HG03039 (cell line): ENCODE results near the gene SLC37A1.

ENCODE experiments used
- ATAC-seq: cut with Tn5 transposase; IDR thresholded peaks from one replicate; pipeline ENCODE4 v1.9.1; 2021; ENCODE audit warnings: mild to moderate bottlenecking, moderate library complexity; ENCODE audit not compliant: unreplicated experiment

Gene SLC37A1

DNA sequence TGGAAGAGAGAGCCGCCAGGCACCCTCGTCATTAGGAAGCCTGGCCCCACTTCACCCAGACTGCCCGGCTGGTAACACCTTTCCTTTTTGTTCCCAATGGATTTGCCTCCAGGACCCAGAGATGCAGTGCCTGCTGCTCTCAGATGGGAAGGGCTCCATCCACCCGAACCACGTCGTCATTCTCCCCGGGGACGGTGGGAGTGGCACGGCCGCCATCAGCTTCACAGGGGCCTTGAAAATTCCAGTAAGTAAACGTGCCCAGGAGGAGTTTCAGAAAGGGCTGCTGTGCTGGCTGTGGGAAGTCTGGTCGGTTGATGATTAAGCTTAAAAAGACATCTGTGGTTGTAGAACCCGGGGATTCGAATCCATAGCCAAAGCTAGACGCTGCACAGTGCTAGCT is 45.2 kb downstream of the SLC37A1 start:
- ATAC-seq, result no peak

DNA sequence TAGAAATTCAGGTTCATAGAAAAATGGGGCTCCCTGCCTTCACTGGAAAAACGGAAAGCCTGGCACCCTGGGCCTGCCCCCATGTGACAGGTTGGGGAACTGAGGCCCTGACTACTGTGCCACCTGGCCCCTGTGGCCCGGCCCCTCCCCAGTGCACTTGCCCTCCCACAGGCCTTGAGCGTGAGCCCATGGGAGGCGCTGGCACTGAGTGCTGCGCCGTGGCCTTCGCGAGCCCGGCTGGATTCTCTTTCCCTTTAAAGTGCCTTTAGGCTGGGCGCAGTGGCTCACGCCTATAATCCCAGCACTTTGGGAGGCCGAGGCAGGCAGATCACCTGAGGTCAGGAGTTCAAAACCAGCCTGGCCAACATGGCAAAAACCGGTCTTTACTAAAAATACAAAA is 45.7 kb downstream of the SLC37A1 start:
- no peak for ATAC-seq

GRCh38 chr21:42560517-42561179 is 47.0 kb downstream of the SLC37A1 start:
- no peak for ATAC-seq

GRCh38 chr21:42561762-42562650 is 48.4 kb downstream of the SLC37A1 start:
- ATAC-seq, result no peak

- no peak for ATAC-seq
Observed at GRCh38 chr21:42562816-42563215, 49.2 kb downstream of the SLC37A1 start.

DNA sequence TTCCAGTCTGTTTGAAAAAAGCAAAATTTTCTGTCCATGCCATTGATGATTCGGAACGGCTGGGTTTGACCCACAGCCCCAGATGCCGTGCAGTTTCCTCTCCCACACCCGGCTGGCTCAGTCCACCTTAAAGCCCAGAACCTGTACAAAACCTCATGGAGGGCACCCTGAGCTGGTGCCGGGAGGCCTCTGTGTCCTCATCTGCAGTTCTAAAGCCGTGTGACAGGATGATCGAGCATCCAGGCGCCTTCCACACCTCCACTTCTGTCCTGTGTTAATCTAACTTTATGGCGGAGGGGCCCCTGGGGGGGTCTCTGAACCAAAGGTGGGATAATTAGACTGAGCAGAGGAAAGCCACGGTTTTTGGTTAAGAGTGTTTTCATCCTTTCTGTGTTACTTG is 49.6 kb downstream of the SLC37A1 start:
- ATAC-seq, result no peak

- no peak for ATAC-seq
Observed at GRCh38 chr21:42563686-42564085, 50.0 kb downstream of the SLC37A1 start.

GRCh38 chr21:42564561-42564971 is 50.9 kb downstream of the SLC37A1 start:
- ATAC-seq, result no peak

GRCh38 chr21:42565206-42565810 is 51.7 kb downstream of the SLC37A1 start:
- no peak for ATAC-seq

GRCh38 chr21:42565886-42566523 is 52.4 kb downstream of the SLC37A1 start:
- no peak for ATAC-seq

GRCh38 chr21:42566524-42567213 is 53.0 kb downstream of the SLC37A1 start:
- no peak for ATAC-seq

- no peak for ATAC-seq
Observed at GRCh38 chr21:42567214-42567555, 53.5 kb downstream of the SLC37A1 start.

DNA sequence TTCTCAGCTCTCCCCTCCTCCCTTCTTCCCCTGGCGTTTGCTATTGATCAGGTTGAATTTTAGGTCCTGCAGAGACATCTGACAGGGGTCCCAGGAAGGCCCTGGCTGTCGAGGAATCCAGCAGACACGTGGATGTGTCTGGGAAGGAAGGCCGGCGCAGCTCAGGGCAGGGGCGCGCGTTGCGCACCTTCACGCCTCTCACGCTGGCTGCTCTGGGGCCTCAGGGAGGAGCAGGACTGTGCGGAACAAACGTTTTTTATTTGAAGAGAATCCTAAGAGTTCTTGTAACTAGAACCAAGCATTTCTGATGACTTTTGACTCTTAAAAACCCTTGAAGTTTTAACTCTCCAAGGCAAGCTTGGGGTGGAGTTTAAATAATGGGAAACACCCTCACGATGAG is 54.2 kb downstream of the SLC37A1 start:
- no peak for ATAC-seq

- no peak for ATAC-seq
Observed at GRCh38 chr21:42568376-42568775, 54.7 kb downstream of the SLC37A1 start.

DNA sequence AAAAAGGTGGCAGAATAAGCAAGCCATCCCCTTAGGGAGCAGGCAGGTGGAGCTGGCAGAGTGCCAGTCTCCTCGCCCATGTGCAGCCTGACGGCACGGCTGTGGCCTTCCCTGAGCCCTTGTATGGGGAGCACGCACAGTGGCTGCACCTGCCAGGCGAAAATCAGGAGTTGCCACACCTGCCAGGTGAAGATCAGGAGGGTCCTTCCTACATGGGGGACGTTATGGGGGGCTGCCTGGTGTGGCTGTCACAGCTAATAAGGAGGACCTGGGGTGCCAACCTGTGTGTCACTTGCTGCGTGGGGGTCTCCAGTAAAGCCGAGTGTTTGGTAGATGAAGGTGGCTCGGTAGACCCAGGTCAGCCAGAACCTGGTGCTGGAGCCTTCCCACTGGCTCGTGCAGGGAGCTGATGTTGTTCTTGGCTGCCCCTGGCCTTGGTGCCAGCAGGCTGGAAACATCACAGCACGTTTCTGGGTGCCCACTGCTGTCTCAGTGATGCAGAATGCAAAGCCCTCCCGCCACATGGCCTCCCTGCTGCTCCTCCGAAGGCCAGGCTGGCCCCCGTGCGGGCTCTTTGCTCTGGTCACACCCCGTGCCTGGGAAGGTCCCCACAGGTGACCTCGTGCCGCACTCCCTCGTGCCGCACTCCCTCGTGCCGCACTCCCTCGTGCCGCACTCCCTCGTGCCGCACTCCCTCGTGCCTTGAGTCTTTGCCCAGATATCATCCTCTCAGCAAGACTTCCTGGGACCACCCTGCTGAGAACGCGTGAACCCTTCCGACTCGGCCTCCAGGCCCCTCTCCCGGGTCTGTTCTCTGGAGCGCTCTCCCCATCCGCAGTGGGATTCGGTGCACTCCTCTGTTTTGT is 55.4 kb downstream of the SLC37A1 start:
- ATAC-seq, result no peak

DNA sequence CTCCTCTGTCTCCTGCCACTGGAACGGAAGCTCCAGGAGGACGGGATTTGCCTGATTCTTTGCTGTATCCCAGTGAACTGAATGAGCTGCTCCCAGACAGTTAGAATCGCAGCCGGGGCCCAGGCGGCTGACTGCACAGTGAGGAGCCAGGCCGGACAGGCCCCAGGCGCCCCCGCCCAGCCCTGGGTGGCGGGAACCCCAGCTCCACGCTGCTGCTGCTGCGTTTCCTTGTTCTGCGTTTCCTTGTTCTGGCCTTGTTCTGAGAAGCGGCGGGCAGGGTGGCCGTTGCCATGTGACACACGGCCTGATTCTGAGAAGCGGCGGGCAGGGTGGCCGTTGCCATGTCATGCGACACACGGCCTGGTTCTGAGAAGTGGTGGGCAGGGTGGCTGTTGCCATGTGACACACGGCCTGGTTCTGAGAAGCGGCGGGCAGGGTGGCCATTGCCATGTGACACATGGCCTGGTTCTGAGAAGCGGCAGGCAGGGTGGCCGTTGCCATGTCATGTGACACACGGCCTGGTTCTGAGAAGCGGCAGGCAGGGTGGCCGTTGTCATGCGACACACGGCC is 56.2 kb downstream of the SLC37A1 start:
- no peak for ATAC-seq

GRCh38 chr21:42570362-42570761 is 56.7 kb downstream of the SLC37A1 start:
- no peak for ATAC-seq

DNA sequence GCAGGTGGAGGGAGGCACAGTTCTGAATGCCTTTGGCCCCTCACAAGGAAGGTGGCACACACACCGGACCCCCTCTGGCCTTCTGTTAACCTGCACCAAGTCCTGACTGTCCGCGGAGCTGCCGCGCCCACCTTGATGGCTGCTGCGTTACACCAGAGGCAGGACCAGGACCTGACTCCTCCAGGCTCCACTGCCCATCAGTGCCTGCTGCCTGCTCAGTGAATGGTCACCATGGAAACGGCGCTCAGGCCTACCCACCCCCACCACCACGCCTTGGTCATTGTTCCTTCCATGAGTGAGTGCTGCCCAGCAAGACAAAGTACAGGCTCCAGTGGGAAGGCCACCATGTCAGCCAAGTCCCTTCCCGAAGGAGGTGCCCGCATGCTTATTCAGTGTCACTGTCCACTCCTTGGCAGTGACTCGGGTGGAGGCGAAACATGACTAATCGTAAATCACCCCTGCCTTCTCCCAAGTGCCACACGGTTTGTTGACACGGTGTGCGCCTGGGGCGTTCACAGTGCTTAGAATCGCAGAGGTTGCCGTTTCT is 57.3 kb downstream of the SLC37A1 start:
- no peak for ATAC-seq

DNA sequence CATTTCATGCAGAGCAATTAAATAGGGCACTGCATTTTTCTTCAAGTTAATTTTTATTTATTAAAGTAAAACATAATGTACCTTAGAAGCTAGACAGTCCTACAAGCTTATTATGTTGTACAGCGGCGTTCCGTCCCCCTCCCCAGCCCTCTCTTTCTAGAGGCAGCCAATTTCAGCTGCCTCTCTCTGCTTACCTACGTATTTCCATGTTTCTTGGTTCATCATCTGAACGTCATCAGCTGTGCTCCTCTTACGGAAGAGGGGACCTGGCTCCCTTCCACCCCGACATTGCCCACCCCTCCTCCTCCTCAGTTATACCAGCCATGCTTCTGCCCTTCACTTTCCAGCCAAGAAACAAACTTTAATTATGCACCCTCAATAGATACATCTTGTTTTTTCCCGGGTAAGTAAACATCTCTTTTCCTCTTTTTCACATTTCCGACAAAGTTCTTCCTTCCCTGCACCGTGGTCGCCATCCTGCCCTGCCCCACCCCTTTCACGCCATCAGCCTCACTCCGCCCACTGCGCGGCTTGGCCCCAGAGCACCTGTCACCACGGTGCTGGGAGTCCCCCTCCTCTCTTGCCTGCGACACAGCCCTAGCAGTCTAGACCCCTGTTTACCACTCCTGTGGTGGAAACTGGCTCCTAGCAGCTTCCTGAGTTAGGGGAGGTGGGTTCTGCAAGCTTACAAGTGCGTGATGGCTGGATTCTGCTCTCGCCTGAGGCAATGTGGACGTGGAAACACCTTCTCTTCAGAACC is 57.9 kb downstream of the SLC37A1 start:
- no peak for ATAC-seq
